Measurements from ENCODE around the gene MAP7D3. TPM values are rescaled to one million over a fixed set of nuclear protein-coding genes. Genes with fewer than 3 reads are reported as not detected.
A peak's percentile ranks its signal among the peaks of the same experiment; 100 is the strongest.

Gene MAP7D3
- total RNA-seq, 1 experiment from 2014 or later = 15.0 TPM

DNA sequence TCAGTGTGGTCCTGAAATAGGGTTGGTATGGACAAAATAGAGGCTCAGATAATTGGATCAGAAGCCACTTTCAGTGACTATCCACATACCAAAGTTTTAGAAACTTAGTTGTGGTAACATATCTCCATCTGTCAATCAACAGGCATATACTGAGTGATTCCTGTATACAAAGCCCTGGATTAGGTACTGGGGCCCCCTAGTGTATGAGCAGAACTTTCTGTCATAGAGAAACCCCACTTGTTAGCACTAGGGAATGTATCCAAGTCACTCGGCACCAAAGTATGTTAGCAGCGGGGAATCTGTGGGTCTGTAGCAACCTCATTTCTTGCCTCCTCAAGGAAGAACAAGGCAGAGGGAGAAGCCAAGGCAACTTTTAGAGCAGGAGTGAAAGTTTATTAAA lies 50.7 kb downstream of the MAP7D3 start:
- ATAC-seq (peak; percentile 87), DNase-seq (ENCODE audit: low read depth, low spot score) (no peak)
- POLR2A ChIA-PET = no interaction called here
- intact Hi-C loops (cut with micrococcal nuclease) = loop anchor here (2.0 kb wide), 1 partner anchor 172 kb away; no protein-coding TSS in a partner anchor
- Histone ChIP-seq H3K27me3 (ENCODE audit: insufficient read depth, low read length) (no peaks in the 10 kb centered on the region), H3K4me1 (ENCODE audit: control insufficient read depth in 1 of 2, insufficient read depth in 2 of 2, low read length in 2 of 2) (no peaks in the 10 kb centered on the region), H3K27ac (ENCODE audit: low read depth, low read length) (no peak overlapping the region), H3K36me3 (ENCODE audit: control insufficient read depth in 1 of 2, insufficient read depth in 2 of 2, low read length in 2 of 2) (no peaks in the 10 kb centered on the region), H3K4me3 (replicated peaks in 1 of 2; ENCODE audit: low read depth in 1 of 2, low read length in 2 of 2) (no peak overlapping the region), H4K20me1 (ENCODE audit: insufficient read depth) (no peaks in the 10 kb centered on the region), H3K9me3 (ENCODE audit: control insufficient read depth in 1 of 2, insufficient read depth in 1 of 2, low read depth in 1 of 2, low read length in 2 of 2) (no peaks in the 10 kb centered on the region), H3K4me2 (ENCODE audit: low read length) (no peak overlapping the region), H3K79me2 (ENCODE audit: insufficient read depth, low read length) (no peaks in the 10 kb centered on the region), H2AFZ (ENCODE audit: low read depth, low read length, poor library complexity, severe bottlenecking) (no peak overlapping the region), H3K9me2 (ENCODE audit: insufficient read depth) (no peaks in the 10 kb centered on the region), H3K9ac (ENCODE audit: low read length) (no peak overlapping the region)
- CTCF ChIA-PET = interaction anchor here (1.1 kb wide), 1 partner anchor 172 kb away, joined by 11 read pairs; no protein-coding TSS in a partner anchor
- RAD21 ChIA-PET (ENCODE audit: low non-redundant PET in 1 of 2, low total read pairs in 2 of 2, uncharacterized antibody in 2 of 2, unreplicated experiment in 2 of 2) = interaction anchor here in 1 of 2 experiments (1.1 kb wide), 1 partner anchor 172 kb away, joined by 5 read pairs; no protein-coding TSS in a partner anchor
- TF ChIP-seq, protein P1, sequence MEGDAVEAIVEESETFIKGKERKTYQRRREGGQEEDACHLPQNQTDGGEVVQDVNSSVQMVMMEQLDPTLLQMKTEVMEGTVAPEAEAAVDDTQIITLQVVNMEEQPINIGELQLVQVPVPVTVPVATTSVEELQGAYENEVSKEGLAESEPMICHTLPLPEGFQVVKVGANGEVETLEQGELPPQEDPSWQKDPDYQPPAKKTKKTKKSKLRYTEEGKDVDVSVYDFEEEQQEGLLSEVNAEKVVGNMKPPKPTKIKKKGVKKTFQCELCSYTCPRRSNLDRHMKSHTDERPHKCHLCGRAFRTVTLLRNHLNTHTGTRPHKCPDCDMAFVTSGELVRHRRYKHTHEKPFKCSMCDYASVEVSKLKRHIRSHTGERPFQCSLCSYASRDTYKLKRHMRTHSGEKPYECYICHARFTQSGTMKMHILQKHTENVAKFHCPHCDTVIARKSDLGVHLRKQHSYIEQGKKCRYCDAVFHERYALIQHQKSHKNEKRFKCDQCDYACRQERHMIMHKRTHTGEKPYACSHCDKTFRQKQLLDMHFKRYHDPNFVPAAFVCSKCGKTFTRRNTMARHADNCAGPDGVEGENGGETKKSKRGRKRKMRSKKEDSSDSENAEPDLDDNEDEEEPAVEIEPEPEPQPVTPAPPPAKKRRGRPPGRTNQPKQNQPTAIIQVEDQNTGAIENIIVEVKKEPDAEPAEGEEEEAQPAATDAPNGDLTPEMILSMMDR (IDR thresholded peaks at IDR 0.05 in 2 of 3, conservative IDR thresholded peaks at IDR 0.05 in 1 of 3; ENCODE audit: borderline replicate concordance in 1 of 3, insufficient read depth in 1 of 3, low read depth in 2 of 3, low read length in 2 of 3) = peak; percentile 26 to 51 (median 40); a peak in 4 of 6 replicates
- no peak for TF ChIP-seq CEBPB (IDR thresholded peaks at IDR 0.05; ENCODE audit: low read depth)
- TF ChIP-seq RAD21 (IDR thresholded peaks at IDR 0.05; ENCODE audit: low read depth) = peak; percentile 55
- no peak for TF ChIP-seq POLR2A (IDR thresholded peaks at IDR 0.05; ENCODE audit: borderline replicate concordance, extremely low read depth, insufficient read depth, insufficient read length)
- TF ChIP-seq EZH2 (IDR thresholded peaks at IDR 0.05) = no peak
- TF ChIP-seq JUND (IDR thresholded peaks at IDR 0.05) = no peak
- no peak for TF ChIP-seq SRF (IDR thresholded peaks at IDR 0.05; ENCODE audit: low read depth)
- BruUV-seq (replicated peaks) = no TSS peak

DNA sequence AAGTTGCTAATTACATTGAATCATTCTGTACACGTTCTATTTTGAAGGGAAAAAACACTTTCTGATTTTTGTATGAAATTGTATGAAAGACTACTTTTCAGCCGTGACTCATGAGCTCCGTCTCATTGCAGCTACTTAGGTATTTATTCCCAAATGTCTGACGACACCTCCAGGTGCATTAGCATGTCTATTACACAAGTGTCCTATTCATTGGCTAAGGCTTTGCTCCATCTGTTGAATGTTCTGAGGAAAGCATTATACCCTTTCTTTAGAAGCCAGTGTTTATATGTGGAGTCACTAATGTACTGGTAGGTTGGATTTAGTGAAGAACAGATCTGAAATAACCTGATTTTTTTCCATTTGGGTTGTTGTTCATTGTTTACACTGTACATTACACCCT lies 51.8 kb downstream of the MAP7D3 start:
- Histone ChIP-seq H3K9me2 (ENCODE audit: insufficient read depth) (no peaks in the 10 kb centered on the region), H3K9me3 (ENCODE audit: control insufficient read depth in 1 of 2, insufficient read depth in 1 of 2, low read depth in 1 of 2, low read length in 2 of 2) (no peaks in the 10 kb centered on the region), H3K4me1 (ENCODE audit: control insufficient read depth in 1 of 2, insufficient read depth in 2 of 2, low read length in 2 of 2) (no peaks in the 10 kb centered on the region), H2AFZ (ENCODE audit: low read depth, low read length, poor library complexity, severe bottlenecking) (no peak overlapping the region), H4K20me1 (ENCODE audit: insufficient read depth) (no peaks in the 10 kb centered on the region), H3K27me3 (ENCODE audit: insufficient read depth, low read length) (no peaks in the 10 kb centered on the region), H3K9ac (ENCODE audit: low read length) (no peak overlapping the region), H3K4me3 (replicated peaks in 1 of 2; ENCODE audit: low read depth in 1 of 2, low read length in 2 of 2) (no peak overlapping the region), H3K79me2 (ENCODE audit: insufficient read depth, low read length) (no peaks in the 10 kb centered on the region), H3K36me3 (ENCODE audit: control insufficient read depth in 1 of 2, insufficient read depth in 2 of 2, low read length in 2 of 2) (no peaks in the 10 kb centered on the region), H3K4me2 (ENCODE audit: low read length) (no peak overlapping the region), H3K27ac (ENCODE audit: low read depth, low read length) (no peak overlapping the region)
- POLR2A ChIA-PET = no interaction called here
- RAD21 ChIA-PET (ENCODE audit: low non-redundant PET in 1 of 2, low total read pairs in 2 of 2, uncharacterized antibody in 2 of 2, unreplicated experiment in 2 of 2) = interaction anchor here in 1 of 2 experiments (1.1 kb wide), 1 partner anchor 171 kb away, joined by 5 read pairs; no protein-coding TSS in a partner anchor
- CTCF ChIA-PET = interaction anchor here (1.1 kb wide), 1 partner anchor 171 kb away, joined by 11 read pairs; no protein-coding TSS in a partner anchor
- BruUV-seq (replicated peaks) = no TSS peak
- ATAC-seq (no peak), DNase-seq (ENCODE audit: low read depth, low spot score) (no peak)
- intact Hi-C loops (cut with micrococcal nuclease) = no loop called here
- TF ChIP-seq RAD21 (IDR thresholded peaks at IDR 0.05; ENCODE audit: low read depth) = no peak
- TF ChIP-seq EZH2 (IDR thresholded peaks at IDR 0.05) = no peak
- no peak for TF ChIP-seq ELF1 (IDR thresholded peaks at IDR 0.05; ENCODE audit: borderline replicate concordance, low read depth)
- no peak for TF ChIP-seq CBX3 (IDR thresholded peaks at IDR 0.05; ENCODE audit: low read depth)
- TF ChIP-seq SRF (IDR thresholded peaks at IDR 0.05; ENCODE audit: low read depth) = no peak
- no peak for TF ChIP-seq ZNF274 (IDR thresholded peaks at IDR 0.05; ENCODE audit: low read depth, low read length)
- TF ChIP-seq, protein P2, sequence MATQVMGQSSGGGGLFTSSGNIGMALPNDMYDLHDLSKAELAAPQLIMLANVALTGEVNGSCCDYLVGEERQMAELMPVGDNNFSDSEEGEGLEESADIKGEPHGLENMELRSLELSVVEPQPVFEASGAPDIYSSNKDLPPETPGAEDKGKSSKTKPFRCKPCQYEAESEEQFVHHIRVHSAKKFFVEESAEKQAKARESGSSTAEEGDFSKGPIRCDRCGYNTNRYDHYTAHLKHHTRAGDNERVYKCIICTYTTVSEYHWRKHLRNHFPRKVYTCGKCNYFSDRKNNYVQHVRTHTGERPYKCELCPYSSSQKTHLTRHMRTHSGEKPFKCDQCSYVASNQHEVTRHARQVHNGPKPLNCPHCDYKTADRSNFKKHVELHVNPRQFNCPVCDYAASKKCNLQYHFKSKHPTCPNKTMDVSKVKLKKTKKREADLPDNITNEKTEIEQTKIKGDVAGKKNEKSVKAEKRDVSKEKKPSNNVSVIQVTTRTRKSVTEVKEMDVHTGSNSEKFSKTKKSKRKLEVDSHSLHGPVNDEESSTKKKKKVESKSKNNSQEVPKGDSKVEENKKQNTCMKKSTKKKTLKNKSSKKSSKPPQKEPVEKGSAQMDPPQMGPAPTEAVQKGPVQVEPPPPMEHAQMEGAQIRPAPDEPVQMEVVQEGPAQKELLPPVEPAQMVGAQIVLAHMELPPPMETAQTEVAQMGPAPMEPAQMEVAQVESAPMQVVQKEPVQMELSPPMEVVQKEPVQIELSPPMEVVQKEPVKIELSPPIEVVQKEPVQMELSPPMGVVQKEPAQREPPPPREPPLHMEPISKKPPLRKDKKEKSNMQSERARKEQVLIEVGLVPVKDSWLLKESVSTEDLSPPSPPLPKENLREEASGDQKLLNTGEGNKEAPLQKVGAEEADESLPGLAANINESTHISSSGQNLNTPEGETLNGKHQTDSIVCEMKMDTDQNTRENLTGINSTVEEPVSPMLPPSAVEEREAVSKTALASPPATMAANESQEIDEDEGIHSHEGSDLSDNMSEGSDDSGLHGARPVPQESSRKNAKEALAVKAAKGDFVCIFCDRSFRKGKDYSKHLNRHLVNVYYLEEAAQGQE (IDR thresholded peaks at IDR 0.05; ENCODE audit: low read depth) = no peak
- no peak for TF ChIP-seq POLR2AphosphoS5 (IDR thresholded peaks at IDR 0.05; ENCODE audit: low read depth, low read length)
- TF ChIP-seq TCF7L2 (IDR thresholded peaks at IDR 0.05; ENCODE audit: borderline replicate concordance, extremely low read depth, insufficient read depth, insufficient read length) = no peak

All from HCT116 (cell line).